Hepatocyte (in vitro differentiated cells): ENCODE data around the gene CAPN8. TPM values are rescaled to one million over a fixed set of nuclear protein-coding genes. Genes with fewer than 3 reads are reported as not detected.

Source experiments
- DNase-seq: peaks from one replicate; pipeline ENCODE4 v3.0.0-alpha.2; 2016; ENCODE audit warnings: low spot score
- H2AFZ ChIP-seq: fragments of 200-600 bp; sonication (generic); 2 replicates; pipeline ENCODE4 v1.6.0; 2016; ENCODE audit warnings: antibody characterized with exemption, mild to moderate bottlenecking
- H3K27ac ChIP-seq: fragments of 200-600 bp; sonication (generic); 2 replicates; pipeline ENCODE4 v1.5.1; 2016; ENCODE audit warnings: mild to moderate bottlenecking
- H3K27me3 ChIP-seq: fragments of 200-600 bp; sonication (generic); 2 replicates; pipeline ENCODE4 v1.6.1; 2016
- H3K36me3 ChIP-seq: fragments of 200-600 bp; sonication (generic); replicated peaks from 2 replicates; pipeline ENCODE4 v1.5.1; 2016; ENCODE audit warnings: low read depth; ENCODE audit not compliant: insufficient read depth
- H3K4me1 ChIP-seq: fragments of 200-600 bp; sonication (generic); 2 replicates; pipeline ENCODE4 v1.5.1; 2016; ENCODE audit warnings: mild to moderate bottlenecking, moderate library complexity; ENCODE audit not compliant: insufficient read depth
- H3K4me2 ChIP-seq: fragments of 200-600 bp; sonication (generic); 2 replicates; pipeline ENCODE4 v1.6.0; 2016
- H3K4me3 ChIP-seq: fragments of 200-600 bp; sonication (generic); 2 replicates; pipeline ENCODE4 v1.5.1; 2016; ENCODE audit warnings: mild to moderate bottlenecking
- H3K79me2 ChIP-seq: fragments of 200-600 bp; sonication (generic); 2 replicates; pipeline ENCODE4 v1.6.0; 2017; ENCODE audit warnings: mild to moderate bottlenecking
- H3K9me2 ChIP-seq: fragments of 200-600 bp; sonication (generic); replicated peaks from 2 replicates; pipeline ENCODE4 v1.6.0; 2017; ENCODE audit warnings: mild to moderate bottlenecking; ENCODE audit not compliant: insufficient read depth
- H3K9me3 ChIP-seq: fragments of 200-600 bp; sonication (generic); 2 replicates; pipeline ENCODE4 v1.5.1; 2016; ENCODE audit warnings: low read depth, mild to moderate bottlenecking
- H4K20me1 ChIP-seq: fragments of 200-600 bp; sonication (generic); 2 replicates; pipeline ENCODE4 v1.6.0; 2016; ENCODE audit warnings: mild to moderate bottlenecking; ENCODE audit not compliant: insufficient read depth, poor library complexity, severe bottlenecking
- CTCF ChIP-seq: fragments of 200-600 bp; sonication (generic); IDR thresholded peaks from 2 replicates; pipeline ENCODE4 v1.5.1; 2016; ENCODE audit warnings: antibody characterized with exemption, mild to moderate bottlenecking; ENCODE audit not compliant: poor library complexity
- EZH2 ChIP-seq: fragments of 200-600 bp; sonication (generic); IDR thresholded peaks from 2 replicates; pipeline ENCODE4 v1.6.1; 2016; ENCODE audit warnings: antibody characterized with exemption, mild to moderate bottlenecking, borderline replicate concordance
- EZH2phosphoT487 ChIP-seq: fragments of 200-600 bp; sonication (generic); IDR thresholded peaks from one replicate; pipeline ENCODE4 v1.6.1; 2018; ENCODE audit warnings: antibody characterized with exemption, mild to moderate bottlenecking, low read depth, moderate library complexity; ENCODE audit not compliant: unreplicated experiment, severe bottlenecking
- WGBS: methylation state at CpG from one replicate; pipeline ENCODE4 v1.1.6; 2016; ENCODE audit warnings: low lambda C conversion rate; ENCODE audit errors: missing lambda C conversion rate; 5-methylcytosine and 5-hydroxymethylcytosine counted together
- polyA plus RNA-seq: library from polyadenylated mRNA; unstranded; fragments of >200 nt; fragmentation: Nextera tagmentation; extraction: Ambion mirVana; gene quantifications from 2 replicates; pipeline ENCODE4 v1.2.1, GENCODE V29; 2016
- total RNA-seq: library from RNA; depleted of rRNA; stranded (reverse); fragments of >200 nt; gene quantifications from 2 replicates; pipeline ENCODE4 v1.2.3, GENCODE V29; 2014

The CAPN8 gene
- total and polyA plus RNA-seq, 2 experiments from 2014 or later = 16.4 to 18.0 TPM

DNA sequence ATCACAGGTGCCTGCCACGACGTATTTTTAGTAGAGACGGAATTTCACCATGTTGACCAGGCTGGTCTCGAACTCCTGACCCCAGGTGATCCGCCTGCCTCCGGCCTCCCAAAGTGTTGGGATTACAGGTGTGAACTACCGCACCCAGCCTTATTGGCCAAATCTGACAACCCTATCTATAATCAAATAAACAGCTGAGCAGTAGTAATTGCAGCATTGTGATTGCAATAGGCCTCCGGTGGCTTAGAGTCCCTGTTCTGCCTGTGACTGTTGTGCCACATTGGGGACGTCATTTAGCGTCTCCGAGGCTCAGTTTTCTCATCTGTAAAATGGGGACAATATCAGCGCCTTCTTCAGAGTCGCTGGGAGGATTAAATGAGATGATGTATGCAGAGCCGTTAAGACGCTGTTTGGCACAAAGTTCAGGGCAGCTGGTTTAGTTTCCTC lies 46.3 kb upstream of the CAPN8 start:
- H3K9me2 ChIP-seq = no peaks in the 10 kb centered on the region
- H3K4me2 ChIP-seq = peak overlapping the region; percentile 73
- peaks cover 39% of the 10 kb centered on the region for H3K79me2 ChIP-seq
- no peaks in the 10 kb centered on the region for H3K9me3 ChIP-seq
- no peaks in the 10 kb centered on the region for H3K27me3 ChIP-seq
- H3K4me3 ChIP-seq = no peak overlapping the region
- no peaks in the 10 kb centered on the region for H4K20me1 ChIP-seq
- H2AFZ ChIP-seq = peak overlapping the region; percentile 65
- no peak for DNase-seq
- 68% methylated on average over 15 of the region's 15 CpGs for WGBS
- H3K36me3 ChIP-seq = no peaks in the 10 kb centered on the region
- TF ChIP-seq CTCF (no peak), EZH2phosphoT487 (no peak), EZH2 (no peak)
- H3K27ac ChIP-seq = peak overlapping the region; percentile 99
- peaks cover 49% of the 10 kb centered on the region for H3K4me1 ChIP-seq

GRCh38 chr1:223711173-223711572 lies 45.7 kb upstream of the CAPN8 start:
- H3K9me2 ChIP-seq = no peaks in the 10 kb centered on the region
- TF ChIP-seq EZH2 (no peak), CTCF (no peak), EZH2phosphoT487 (no peak)
- H3K36me3 ChIP-seq = no peaks in the 10 kb centered on the region
- H2AFZ ChIP-seq = no peak overlapping the region
- no peaks in the 10 kb centered on the region for H4K20me1 ChIP-seq
- 78% methylated on average over 1 of the region's 1 CpG for WGBS
- H3K9me3 ChIP-seq = no peaks in the 10 kb centered on the region
- no peaks in the 10 kb centered on the region for H3K27me3 ChIP-seq
- H3K79me2 ChIP-seq = peaks cover 33% of the 10 kb centered on the region
- no peak overlapping the region for H3K4me2 ChIP-seq
- no peak for DNase-seq
- H3K4me3 ChIP-seq = no peak overlapping the region
- H3K27ac ChIP-seq = peak overlapping the region; percentile 18
- H3K4me1 ChIP-seq = peaks cover 49% of the 10 kb centered on the region

DNA sequence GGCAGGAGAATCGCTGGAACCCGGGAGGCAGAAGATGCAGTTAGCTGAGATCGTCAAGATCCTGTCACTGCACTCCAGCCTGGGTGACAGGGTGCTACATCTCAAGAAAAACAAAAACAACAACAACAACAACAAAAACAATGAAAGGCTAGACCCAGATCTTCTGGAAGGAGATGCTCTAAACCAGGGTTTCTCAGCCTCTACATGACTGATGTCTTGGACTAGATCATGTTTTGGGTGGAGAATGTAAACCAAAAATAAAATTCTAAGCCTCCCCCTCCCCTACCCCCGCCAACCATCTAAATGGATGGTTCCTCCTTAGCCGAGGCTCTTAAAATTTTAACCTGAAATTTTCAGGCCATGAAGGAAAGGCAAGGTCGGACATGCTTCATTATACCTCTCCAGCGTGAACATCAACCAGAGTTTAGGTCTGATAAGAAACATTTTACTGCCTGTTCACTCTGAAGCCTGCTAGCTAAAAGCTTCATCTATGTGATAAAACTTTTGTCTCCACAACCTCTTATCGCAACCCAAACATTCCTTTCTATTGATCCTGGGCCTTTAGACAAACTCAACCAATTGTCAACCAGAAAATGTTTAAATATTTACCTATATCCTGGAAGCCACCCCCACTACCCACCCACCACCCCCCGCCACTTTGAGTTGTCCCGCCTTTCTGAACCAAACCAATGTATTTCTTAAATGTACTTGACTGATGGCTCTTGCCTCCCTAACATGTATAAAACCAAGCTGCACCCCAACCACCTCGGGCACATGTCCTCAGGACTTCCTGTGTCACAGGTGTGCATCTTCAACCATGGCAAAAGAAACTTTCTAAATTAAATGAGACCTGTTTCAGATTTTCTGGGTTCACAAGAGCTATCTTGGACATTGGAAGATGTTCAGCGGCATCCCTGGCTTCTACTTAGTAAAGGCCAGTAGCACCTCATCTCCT lies 45.0 kb upstream of the CAPN8 start:
- Histone ChIP-seq H3K27ac (peak overlapping the region; percentile 29), H3K36me3 (no peaks in the 10 kb centered on the region), H3K79me2 (peaks cover 27% of the 10 kb centered on the region), H2AFZ (no peak overlapping the region), H3K9me3 (no peaks in the 10 kb centered on the region), H3K4me3 (no peak overlapping the region), H3K9me2 (no peaks in the 10 kb centered on the region), H3K27me3 (no peaks in the 10 kb centered on the region), H3K4me1 (peaks cover 47% of the 10 kb centered on the region), H4K20me1 (no peaks in the 10 kb centered on the region), H3K4me2 (no peak overlapping the region)
- no peak for DNase-seq
- TF ChIP-seq EZH2phosphoT487 (no peak), EZH2 (no peak), CTCF (no peak)
- 67% methylated on average over 12 of the region's 12 CpGs for WGBS
